Measurements from ENCODE around the gene STX8.

STX8 gene

DNA sequence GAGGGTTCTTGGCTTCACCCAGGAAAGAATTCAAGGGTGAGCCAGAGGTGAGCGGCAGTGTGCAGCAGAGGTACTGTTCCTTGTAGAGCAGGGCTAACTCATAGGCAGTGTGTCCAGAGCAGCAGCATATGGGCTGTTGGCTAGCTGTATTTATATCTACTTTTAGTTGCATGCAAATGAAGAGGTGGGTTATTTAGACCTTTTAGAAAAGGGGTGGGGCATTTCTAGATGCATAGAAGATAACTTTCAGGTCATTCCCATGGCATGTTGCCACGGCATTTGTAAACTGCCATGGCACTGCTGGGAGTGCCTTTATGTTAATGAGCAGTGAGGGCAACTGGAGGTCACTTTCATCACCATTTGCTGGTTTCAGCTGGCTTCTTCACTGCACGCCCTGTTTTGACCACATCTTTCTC, 141.0 kb downstream of the STX8 start:
- DNase-seq, result no peak

DNA sequence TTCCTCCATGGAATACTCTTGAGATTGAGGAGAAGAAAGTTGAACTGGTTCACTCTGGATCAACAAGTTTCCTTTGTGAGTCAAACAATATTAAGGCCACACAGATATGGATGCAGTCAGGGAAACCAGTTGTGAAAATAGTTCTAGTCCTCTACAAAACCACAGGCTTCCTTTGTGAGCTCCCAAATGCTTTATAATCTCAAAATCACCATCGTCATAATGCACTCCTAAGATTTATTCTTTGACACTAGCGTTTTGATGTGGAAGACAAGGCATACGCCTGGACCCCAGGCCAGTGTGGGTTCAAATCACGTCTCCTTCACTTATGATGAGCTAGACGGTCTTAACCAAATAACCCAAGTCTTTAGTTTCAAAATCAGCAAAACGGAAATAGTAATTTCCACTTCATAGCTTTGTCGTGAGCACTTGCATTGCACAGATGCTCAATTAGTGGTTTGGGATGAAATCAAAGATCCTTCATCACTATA, 142.6 kb downstream of the STX8 start:
- peak; percentile 49 for DNase-seq

DNA sequence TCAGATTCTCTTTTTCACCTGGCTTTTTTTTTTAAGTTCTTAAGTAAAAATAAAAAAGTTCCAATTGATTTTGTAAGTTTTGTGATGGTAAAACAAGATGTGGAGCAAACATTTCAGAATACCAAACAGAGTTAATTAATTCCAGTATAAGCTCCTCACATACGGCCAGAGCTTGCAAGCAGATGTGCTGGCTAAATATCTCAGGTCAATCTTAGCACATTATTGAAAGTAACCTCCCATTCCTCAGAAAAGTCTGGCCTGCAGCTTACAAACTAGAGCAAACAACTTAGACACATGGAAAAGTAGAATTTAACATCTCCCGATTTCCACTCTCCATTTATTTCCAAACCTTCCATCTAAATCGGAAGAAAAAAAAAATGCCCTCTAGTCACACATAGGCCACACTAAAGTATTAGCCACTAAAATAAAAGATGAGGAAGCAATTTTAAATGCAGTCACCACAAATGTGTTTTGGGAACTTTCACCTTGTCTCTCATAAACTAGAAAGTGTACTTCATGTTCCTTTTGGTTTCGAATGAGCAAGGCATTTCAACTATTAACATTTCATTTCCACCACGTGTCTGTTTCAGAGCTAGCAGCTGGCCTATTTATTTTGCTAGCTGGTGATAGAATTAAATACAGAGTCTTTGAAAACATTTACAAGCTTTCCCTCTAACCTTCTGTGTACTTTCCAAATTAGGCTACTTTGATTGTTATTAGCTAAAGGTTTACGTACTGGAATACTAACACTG, 143.3 kb downstream of the STX8 start:
- DNase-seq, result peak; percentile 14

DNA sequence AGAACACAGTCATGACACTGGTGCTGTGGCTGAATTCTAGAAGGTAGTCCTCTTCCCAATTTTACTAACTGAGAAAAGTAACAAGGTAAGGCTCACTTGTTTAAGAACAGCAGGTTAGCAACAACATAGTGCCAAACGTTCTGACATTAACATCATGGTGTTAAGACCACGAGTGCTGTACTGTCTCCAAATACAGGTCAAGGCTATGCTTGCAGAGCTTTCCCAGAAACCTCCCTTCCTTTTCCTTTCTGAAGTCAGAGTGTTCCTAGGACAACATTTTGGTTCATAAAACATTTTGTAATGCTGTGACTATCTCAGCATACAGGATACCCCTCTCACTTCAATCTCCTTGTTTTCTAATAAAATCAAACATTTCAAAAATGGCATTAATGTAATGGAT, 144.0 kb downstream of the STX8 start:
- no peak for DNase-seq

DNA sequence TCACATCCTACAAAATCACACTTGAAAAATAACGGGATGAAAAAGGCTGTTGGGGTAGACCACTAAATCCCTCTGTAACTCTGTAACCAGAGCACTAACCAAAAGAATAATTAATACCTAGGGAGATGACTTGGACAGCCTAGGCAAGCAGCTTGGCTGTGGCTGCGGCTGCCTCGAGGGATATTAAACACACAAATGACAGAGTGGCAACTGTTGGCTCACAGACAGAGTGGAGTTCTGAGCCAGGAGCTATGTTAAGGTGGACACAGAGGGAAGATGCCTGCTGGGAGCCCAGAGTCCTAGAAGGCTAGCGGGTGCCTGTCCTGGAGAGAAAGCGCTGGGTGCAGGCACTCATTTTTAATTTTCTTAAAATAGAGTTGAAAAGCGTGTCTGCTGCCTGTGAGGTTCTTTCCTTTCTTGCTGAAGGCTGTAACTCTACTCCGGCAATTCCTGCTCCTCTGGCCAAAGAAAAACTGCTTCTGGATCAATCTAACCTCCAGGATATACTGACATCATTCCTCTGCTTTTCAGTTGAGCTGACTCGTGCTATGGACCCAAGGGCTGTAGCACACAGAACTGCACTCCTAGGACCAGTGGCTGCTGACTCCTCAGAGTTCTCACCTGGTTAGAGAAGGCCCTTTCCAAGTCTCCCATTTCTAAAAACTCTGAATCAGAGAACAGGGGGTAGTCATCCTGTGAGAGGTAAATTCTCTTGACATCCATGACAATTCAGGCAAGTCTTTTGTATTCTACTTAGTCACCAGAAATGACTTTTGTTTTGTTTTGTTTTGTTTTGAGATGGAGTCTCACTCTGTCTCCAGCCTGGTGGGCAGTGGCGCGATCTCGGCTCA, 147.9 kb downstream of the STX8 start:
- no peak for DNase-seq

DNA sequence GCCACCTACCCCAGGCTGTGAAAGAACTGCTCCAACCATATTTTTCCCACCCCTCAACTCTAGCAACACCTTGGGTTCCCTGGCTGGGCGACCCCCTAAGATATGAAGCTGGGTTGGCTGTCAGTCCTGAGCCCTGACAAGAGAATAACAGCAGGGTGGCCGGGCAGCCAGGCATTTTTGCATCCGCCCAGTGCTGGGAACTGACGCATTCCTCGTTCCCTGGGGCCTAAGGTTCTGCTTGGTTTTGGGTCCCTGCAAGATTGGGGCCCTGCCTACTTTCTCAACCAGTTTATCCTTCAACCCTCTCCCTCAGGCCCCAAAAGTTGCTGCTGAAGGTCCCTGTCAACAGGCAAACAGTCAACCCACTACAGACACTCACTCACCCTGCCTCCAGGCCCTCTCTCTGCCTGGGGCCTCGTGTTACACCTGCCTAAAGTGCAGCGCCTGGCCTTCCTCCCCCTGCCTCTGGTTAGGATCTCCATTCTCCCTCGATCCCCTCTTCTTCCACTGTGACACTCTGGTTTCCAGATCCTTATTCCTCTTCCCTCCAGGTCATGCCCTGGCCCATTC, 151.5 kb downstream of the STX8 start:
- no peak for DNase-seq

DNA sequence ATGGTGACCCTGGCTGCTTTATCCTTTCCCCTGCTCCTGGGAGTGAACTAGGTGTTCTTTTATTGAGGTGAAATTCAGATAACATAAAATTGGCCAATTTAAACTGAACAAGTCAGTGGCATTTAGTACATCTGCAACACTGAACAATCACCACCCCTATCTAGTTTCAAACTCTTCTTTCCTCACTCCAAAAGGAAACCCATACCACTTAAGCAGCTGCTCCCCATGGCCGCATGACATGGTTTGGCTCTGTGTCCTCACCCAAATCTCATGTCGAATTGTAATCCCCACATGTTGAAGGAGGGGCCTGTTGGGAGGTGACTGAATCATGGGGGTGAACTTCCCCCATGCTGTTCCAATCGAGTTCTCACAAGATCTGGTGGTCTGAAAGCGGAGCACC, 154.1 kb downstream of the STX8 start:
- DNase-seq, result no peak

DNA sequence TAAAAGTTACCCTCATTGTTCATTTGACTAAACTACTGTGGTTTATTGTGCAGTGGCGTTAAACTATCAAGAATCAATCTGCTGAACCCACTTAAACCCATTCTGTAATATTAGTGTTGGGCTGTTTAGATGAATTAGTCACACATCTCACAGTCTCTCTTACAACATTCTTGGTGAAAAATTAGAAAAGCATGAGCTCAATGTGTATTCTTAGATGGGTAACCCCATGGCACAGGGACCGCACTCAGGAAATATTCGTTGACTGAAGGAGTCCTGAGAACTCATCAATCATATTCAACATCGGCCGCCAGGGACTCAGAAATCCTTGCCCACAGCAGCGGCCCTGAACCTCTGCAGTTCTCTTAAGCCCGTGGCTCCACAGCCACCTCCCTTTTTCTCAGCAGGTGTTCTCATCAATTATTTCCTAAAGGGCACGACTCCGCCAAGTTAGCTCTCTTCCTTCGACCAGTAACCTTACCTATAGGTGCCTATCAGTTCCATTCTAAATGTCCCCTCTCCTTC, 155.6 kb downstream of the STX8 start:
- DNase-seq, result no peak

DNA sequence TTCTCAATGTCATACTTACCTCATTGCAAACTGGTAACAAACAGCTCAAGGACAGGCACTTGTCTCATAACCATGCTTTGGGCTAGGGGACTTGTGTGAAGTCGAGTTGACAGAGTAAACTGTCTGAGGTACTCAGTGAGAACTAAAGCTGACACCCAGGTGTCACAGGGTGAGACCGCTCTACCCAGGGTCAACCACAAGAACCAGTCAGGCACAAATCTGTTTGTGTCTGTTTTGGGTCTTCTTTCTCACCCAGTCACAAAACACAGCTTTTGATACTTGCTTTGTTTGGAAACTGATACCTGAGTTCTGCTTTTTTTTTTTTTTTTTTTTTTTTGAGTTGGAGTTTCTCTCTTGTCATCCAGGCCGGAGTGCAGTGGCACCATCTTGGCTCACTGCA, 161.1 kb downstream of the STX8 start:
- DNase-seq, result no peak

DNA sequence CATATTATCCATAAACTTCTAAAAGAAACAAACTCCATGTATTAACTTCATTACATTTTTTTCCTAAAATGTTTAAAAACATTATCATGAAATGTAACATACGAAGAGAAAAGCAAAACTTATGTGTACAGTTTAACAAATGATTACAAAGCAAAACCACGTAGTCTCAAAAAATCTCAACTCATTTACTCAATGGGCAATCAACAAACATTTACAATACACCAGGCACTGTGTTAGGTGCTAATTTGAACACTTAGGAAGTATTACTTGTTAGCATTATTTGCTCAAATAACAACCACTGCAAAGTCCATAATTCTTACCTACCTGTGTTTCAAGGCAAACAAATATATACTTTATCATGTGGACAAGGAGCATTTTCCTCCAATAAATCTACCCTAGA, 164.9 kb downstream of the STX8 start:
- no peak for DNase-seq

DNA sequence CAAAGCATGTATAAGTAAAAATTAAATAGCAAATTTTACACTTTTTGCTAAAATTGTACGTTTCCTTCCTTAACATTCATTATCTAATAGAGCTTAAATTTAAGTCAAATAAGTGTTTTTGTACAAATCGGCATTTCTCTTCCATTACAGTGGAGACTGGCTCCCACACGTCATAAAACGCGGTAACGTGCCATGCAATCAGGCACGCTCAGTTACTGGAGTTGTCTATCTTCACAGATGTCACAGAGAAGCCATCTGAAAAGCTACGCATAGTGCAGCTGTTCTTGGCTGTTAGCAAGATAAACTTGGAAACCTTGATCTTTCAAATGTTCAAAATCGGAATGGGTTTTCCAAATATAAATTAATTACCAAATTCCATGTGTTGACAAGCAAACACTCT, 165.3 kb downstream of the STX8 start:
- DNase-seq, result no peak

DNA sequence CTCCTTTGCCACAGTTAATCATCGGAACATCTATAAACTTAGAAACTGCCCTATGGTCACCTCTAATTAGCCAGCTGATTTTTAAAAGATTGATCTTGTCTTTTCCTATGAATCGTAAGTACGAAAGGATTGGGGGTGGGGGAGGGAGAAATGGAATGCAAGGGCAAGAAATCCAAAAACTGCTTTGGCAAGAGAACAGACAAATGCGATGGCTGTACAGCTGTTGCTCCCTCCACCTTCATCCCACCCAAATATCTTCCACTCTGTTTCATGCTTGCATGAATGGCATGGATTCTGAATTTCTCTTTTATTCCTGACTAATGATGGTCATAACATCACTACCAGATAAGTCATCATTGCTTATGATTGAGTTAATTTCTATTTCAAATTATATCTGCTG, 165.7 kb downstream of the STX8 start:
- DNase-seq, result no peak

DNA sequence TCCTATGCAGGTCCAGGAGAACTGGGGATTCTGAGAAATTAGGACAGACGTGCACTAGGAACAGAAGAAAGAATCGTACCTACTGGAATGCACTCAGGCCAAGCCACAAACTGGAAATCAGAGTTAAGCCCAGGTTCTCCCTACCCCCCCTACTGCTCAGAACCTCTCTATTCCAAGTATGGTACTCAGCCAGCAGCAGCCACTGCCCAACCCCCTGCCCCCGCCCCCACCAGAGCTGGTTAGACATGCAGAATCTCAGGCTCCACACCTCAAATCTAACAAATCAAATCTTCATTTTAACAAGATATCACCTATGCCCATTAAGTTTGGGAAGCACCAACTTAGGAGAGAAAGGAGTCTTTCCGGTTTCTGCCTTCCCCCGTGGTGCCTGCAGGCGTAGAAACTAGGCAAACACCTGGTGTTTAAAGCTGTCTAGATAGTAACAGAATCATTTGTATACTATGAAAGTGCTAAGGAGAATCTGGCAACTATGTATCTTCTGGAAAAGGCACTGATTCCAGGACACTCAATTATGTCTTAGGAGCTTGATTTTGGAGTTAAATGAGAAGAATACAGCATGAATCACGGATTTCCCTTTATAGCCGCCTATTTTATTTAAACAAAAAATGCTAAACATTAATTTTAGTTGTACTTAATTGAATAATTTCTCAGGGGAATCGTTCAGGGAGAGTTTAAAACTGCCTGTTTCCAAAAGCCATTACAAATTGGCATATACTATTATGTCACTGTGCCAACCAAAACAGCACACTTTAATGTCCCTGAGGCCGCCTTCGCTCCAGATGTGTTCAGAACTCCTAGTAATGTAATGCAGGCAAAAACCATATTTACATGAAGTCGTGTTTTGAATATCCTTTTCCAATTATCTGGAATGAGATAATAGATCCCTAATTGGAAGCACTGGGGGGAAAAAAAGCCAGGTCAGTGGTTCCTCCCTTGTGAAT, 166.5 kb downstream of the STX8 start:
- DNase-seq, result no peak

DNA sequence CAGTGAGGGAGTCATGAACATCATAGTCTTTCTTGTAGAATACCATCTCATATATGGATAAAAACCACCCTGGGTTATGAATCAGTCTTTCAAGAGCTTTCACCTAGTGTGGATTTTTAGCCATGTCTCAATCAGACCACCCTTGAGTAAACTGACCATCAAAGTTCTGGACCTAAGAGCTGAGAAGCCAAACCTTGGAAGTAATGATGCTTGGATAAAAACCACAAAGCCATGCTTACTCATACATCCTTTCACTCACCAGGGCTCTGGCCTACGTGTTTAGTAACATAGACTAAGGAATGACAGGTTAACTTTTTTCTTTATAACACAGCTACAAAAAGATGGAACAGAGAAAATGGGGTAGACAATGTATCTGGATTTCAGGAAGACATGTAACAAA, 167.2 kb downstream of the STX8 start:
- DNase-seq, result no peak

DNA sequence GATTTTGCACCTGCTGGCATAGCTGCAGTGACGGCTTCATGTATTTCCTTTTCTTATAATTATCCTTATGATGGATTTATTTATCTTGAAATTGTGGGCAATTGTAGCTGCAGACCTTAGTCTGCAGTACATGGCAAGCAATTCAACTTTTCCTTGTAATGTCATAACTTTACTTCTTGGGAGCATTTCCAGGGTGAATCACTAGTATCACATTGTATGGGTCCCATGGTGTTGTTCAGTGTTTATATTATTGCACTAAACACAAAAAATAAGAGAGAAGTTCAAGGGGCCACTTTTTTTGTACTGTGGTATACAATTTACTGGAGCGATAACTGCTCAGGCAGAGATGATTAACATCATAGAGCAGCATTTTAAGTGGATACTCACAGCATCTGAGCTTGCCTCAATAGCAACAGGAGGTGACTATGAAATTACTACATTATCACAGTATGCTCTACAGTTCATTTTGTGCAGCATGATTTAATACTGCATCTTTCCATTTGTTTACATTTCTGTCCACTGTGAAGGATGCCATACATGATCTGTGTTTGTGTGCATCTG, 169.5 kb downstream of the STX8 start:
- DNase-seq, result no peak

DNA sequence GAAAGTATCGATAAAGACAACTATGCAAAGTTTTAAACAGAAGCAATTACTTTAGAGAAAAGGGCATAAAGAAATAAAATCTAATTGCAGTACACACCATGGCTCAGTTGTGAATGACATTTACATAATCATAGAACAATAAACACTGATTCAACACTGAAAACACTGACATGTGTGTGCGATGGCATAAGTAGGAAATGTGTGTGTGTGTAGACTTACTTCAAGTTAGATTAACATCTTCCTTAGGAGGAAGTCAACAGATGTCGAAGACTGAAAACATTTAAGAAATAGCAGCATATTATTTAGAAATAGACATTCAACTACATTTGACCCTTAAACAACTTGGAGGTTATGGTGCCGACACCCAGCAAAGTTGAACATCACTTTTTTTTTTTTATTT, 172.4 kb downstream of the STX8 start:
- no peak for DNase-seq

DNA sequence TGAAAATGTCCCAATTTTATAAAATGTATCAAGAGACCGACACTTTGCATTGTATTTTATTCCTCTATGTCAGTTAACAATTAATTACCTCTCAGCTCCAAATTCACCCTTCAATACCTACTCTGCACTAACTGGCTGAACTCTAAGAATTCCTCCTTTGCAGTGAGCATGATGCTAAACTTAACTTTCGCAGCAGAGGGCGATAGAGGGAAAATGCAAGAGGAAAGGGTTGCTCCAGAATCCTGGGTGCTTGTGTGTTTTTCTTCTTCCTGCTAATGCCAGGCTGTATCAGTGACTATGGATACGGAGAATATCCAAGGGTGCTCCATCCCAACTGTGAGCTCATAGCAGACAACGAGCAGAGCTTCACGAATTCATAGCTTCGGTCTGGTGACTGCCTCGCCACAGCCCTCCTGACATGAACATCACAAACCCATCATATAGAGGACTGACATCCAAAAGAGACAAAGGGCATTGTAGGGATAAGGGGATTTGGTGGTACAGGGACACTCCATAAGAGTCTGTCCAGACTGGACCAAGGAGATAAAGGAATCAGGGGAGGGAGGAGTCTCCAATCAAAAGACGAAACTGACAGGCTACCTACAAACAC, 172.9 kb downstream of the STX8 start:
- DNase-seq, result peak; percentile 41

DNA sequence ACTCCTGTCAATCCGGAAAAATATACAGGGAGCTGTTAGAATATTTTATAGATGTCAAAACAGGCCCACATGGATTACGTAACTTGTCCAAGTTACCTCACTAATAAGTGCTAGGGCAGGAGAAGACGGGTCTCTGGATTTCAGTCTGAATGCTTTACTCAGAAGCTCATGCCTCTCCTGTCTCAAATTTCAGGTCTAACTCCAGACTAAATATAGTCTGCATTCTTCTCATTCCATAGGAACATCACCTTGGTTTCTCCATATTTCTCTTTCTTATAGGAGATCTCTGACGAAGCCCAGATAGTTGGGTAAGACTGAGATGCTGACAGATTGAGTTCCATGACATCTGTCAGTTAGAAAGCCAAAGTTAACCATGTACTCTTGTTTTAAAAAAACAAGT, 174.2 kb downstream of the STX8 start:
- DNase-seq, result no peak

DNA sequence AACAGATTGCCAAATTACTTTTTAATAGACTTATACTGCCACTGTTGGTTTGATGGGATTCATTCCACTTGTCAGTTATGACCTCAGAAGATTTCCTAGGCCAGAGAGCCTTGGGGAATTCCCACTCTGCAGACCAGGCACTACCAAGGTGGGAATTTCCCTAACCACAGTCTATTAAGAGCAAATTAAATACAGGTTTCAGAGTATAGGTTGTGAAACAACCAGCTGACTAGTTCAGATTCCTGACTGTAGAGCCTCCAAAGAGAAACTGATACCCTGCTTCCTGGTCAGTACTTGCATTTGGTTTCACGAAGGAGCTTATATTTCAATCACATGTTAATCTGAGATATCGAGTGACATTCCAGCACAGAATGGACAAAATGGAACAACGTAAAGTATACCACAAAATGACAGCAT, 186.5 kb downstream of the STX8 start:
- DNase-seq, result peak; percentile 55

DNA sequence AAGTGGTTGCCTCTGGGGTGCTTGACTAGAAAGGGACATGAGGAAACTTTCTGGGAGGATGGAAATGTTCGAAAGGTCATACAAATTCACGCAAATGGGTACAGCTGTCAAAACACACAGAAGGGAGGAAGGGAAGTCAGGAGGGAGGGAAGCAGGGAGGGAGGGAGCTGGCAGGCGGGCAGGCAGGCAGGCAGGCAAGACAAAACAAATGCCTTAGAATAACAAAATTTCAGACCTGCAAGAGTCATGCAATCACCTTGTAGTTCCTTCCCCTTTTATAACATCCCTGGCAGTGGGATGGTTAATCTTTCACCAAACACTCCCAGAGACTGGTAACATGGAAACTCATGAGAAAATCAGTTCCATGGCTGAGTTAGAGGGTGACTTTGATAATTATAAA, 189.2 kb downstream of the STX8 start:
- no peak for DNase-seq

DNA sequence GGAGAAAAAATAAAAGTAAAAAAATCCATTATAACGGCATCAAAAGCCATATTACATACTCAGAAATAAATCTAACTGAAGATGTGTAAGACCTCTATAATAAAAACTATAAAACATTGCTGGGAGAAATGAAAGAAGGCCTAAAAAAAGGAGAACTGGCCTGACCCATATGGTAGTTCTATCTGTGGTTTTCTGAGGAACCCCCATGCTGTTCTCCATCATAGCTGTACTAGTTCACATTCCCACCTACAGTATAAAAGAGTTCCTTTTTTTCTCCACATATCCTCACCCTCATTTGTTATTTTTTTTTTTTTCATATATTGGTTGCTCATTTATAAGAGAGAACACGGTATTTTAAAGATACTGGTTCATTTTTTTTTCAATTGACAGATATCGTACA, 191.8 kb downstream of the STX8 start:
- no peak for DNase-seq

DNA sequence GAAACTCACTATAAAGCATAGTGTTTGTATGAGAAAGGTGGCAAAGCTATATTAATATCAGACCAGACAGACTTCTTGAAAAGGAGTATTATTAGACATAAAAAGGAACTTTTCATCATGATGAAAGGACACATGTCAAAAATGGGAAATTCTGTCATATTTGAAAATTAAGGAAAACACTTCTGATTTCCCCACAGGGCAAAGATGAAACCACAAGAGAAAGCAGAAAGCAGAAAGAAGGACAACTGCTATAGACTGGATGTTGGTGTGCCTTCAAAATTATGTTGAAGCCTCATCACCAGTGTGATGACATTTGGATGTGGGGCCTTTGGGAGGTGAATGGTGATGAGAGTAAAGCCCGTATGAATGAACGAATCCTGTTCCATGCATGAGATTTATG, 193.0 kb downstream of the STX8 start:
- DNase-seq, result no peak
